GM18508 (cell line): ENCODE measurements around the gene PTPRT.

Experiments
- ATAC-seq: cut with Tn5 transposase; IDR thresholded peaks from one replicate; pipeline ENCODE4 v1.9.1; 2021; ENCODE audit warnings: moderate number of reproducible peaks; ENCODE audit not compliant: insufficient read depth, unreplicated experiment

Gene PTPRT

GRCh38 chr20:42063141-42063540, 1126.6 kb downstream of the PTPRT start:
- ATAC-seq, result no peak

- ATAC-seq, result no peak
Observed at GRCh38 chr20:42053350-42053749, 1136.4 kb downstream of the PTPRT start.

- ATAC-seq, result no peak
Observed at GRCh38 chr20:42051921-42052320, 1137.8 kb downstream of the PTPRT start.

GRCh38 chr20:42046371-42047085, 1143.2 kb downstream of the PTPRT start:
- no peak for ATAC-seq

- ATAC-seq, result no peak
Observed at GRCh38 chr20:42043921-42044320, 1145.8 kb downstream of the PTPRT start.

- ATAC-seq, result no peak
Observed at GRCh38 chr20:42041000-42041565, 1148.6 kb downstream of the PTPRT start.

- no peak for ATAC-seq
Observed at GRCh38 chr20:42027746-42028268, 1161.9 kb downstream of the PTPRT start.

GRCh38 chr20:42026599-42026998, 1163.1 kb downstream of the PTPRT start:
- no peak for ATAC-seq

- ATAC-seq, result no peak
Observed at GRCh38 chr20:42024653-42025052, 1165.1 kb downstream of the PTPRT start.
